ENCODE data around the gene CT45A6.
"Not testable (repeated sequence)": the region's sequence is repeated elsewhere in the genome, so short reads cannot be mapped to it uniquely, and the experiment has no call there.

Gene CT45A6

GRCh38 chrX:135802687-135803086 is at the start of gene CT45A6:
Gene CT45A6, minus strand, starts transcription at chrX:135802787. Its CDS starts 3,794 bp downstream, at chrX:135798993.
- DNase-seq: not testable (repeated sequence)

DNA sequence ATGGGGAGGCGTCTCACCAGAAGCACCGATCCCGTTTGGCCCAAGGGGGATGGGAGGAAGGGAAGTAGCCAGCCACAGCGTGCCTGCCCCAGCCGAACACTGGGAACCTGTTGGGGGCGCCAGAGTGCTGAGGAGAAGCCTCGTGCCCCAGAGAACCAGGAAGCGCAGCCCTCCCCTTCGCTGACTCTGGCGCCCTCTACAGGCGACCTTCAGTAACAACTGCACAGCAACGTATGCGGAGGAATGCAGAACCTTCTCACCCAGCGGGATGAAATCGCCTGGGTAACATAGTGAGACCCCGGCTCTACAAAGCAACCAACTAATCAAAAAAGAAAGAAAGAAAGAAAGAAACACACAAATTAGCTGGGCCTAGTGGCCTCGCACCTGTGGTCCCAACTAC is 34.6 kb upstream of the CT45A6 start, which contains the start of gene CT45A7:
TSS of gene CT45A7 (minus strand) at position 101 of the 400 bp plus-strand sequence. CDS start 3,747 bp downstream, outside the sequence.
- DNase-seq: not testable (repeated sequence)

DNA sequence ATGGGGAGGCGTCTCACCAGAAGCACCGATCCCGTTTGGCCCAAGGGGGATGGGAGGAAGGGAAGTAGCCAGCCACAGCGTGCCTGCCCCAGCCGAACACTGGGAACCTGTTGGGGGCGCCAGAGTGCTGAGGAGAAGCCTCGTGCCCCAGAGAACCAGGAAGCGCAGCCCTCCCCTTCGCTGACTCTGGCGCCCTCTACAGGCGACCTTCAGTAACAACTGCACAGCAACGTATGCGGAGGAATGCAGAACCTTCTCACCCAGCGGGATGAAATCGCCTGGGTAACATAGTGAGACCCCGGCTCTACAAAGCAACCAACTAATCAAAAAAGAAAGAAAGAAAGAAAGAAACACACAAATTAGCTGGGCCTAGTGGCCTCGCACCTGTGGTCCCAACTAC is 17.3 kb upstream of the CT45A6 start, which contains the start of gene CT45A2:
TSS of gene CT45A2 (minus strand) at position 101 of the 400 bp plus-strand sequence. CDS start 3,747 bp downstream, outside the sequence.
- DNase-seq: not testable (repeated sequence)

DNA sequence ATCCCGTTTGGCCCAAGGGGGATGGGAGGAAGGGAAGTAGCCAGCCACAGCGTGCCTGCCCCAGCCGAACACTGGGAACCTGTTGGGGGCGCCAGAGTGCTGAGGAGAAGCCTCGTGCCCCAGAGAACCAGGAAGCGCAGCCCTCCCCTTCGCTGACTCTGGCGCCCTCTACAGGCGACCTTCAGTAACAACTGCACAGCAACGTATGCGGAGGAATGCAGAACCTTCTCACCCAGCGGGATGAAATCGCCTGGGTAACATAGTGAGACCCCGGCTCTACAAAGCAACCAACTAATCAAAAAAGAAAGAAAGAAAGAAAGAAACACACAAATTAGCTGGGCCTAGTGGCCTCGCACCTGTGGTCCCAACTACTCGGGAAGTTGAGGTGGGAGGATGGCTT is 17.2 kb downstream of the CT45A6 start, which contains the start of gene CT45A5:
TSS of gene CT45A5 (minus strand) at position 101 of the 400 bp plus-strand sequence. CDS start 3,774 bp downstream, outside the sequence.
- not testable (repeated sequence) for DNase-seq

DNA sequence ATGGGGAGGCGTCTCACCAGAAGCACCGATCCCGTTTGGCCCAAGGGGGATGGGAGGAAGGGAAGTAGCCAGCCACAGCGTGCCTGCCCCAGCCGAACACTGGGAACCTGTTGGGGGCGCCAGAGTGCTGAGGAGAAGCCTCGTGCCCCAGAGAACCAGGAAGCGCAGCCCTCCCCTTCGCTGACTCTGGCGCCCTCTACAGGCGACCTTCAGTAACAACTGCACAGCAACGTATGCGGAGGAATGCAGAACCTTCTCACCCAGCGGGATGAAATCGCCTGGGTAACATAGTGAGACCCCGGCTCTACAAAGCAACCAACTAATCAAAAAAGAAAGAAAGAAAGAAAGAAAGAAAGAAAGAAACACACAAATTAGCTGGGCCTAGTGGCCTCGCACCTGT is 34.5 kb downstream of the CT45A6 start, which contains the start of gene CT45A3:
TSS of gene CT45A3 (minus strand) at position 101 of the 400 bp plus-strand sequence. CDS start 3,747 bp downstream, outside the sequence.
- DNase-seq: not testable (repeated sequence)

- DNase-seq: not testable (repeated sequence)
Measured at GRCh38 chrX:135744739-135745138, 57.8 kb downstream of the CT45A6 start.
